Dendritic cell treated with granulocyte-macrophage colony-stimulating factor and Interleukin-4, amounts not matched to agents 40 ng/mL and 50 ng/mL, for 4 days (primary cell): ENCODE data around the gene UBXN1.
"Not testable (repeated sequence)": the region's sequence is repeated elsewhere in the genome, so short reads cannot be mapped to it uniquely, and the experiment has no call there.

Experiments
- H3K27ac Mint-ChIP-seq: one replicate; pipeline ENCODE4 v1.8.0; 2022; ENCODE audit warnings: mild to moderate bottlenecking, mixed read lengths
- H3K27me3 Mint-ChIP-seq: one replicate; pipeline ENCODE4 v1.8.0; 2022; ENCODE audit warnings: mild to moderate bottlenecking, mixed read lengths
- H3K36me3 Mint-ChIP-seq: one replicate; pipeline ENCODE4 v1.8.0; 2022; ENCODE audit warnings: low read depth, mixed read lengths
- H3K4me1 Mint-ChIP-seq: one replicate; pipeline ENCODE4 v1.8.0; 2022; ENCODE audit warnings: low read depth, mixed read lengths
- H3K4me3 Mint-ChIP-seq: one replicate; pipeline ENCODE4 v1.8.0; 2022; ENCODE audit warnings: mild to moderate bottlenecking, moderate library complexity, mixed read lengths
- H3K9me3 Mint-ChIP-seq: one replicate; pipeline ENCODE4 v1.8.0; 2022; ENCODE audit warnings: mixed read lengths
- intact Hi-C: fragments of 100-400 bp; cut with micrococcal nuclease; formaldehyde crosslinking; loops from one replicate; pipeline ENCODE4 v1.15.0; 2022

Gene UBXN1

DNA sequence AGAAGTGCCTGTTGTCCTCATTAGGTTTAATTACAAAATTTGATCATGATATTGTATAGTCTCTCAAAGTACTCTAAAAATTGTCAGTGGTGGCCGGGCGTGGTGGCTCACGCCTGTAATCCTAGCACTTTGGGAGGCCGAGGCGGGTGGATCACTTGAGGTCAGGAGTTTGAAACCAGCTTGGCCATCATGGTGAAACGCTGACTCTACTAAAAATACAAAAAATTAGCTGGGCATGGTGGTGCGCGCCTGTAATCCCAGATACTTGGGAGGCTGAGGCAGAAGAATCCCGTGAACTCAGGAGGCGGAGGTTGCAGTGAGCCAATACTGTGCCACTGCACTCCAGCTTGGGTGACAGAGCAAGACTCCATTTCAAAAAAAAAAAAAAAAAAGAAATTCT is 3.5 kb downstream of the UBXN1 start:
- H3K27me3 Mint-ChIP-seq, H3K4me3 Mint-ChIP-seq, H3K9me3 Mint-ChIP-seq, H3K27ac Mint-ChIP-seq, intact Hi-C loops: not testable (repeated sequence)
- peaks cover 78% of the 10 kb centered on the region for H3K36me3 Mint-ChIP-seq
- peaks cover 59% of the 10 kb centered on the region for H3K4me1 Mint-ChIP-seq

DNA sequence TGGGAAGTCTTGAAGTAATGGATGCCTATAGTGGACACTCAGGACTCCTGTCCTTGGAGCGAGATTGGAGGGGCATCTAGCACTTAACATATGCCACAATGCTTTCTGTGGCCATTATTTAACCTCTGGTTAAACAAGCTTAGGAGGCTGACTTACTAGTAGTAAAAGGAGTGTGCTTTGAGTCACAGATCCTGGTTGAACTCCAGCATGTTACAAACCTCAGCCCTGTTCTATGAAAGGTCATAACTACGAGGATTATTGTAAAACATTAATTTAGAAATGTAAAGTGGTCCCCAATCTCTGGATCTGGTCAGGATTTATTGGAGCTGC is 5.7 kb downstream of the UBXN1 start:
- Mint-ChIP-seq H3K4me1 (peaks cover 61% of the 10 kb centered on the region), H3K36me3 (peaks cover 84% of the 10 kb centered on the region), H3K27ac (peak overlapping the region; percentile 96), H3K4me3 (peak overlapping the region; percentile 95), H3K9me3 (no peaks in the 10 kb centered on the region), H3K27me3 (no peaks in the 10 kb centered on the region)
- intact Hi-C loops: loop anchor here (5.0 kb wide), 1 partner anchor 81 kb away; the partner anchor contains the start of gene TUT1

DNA sequence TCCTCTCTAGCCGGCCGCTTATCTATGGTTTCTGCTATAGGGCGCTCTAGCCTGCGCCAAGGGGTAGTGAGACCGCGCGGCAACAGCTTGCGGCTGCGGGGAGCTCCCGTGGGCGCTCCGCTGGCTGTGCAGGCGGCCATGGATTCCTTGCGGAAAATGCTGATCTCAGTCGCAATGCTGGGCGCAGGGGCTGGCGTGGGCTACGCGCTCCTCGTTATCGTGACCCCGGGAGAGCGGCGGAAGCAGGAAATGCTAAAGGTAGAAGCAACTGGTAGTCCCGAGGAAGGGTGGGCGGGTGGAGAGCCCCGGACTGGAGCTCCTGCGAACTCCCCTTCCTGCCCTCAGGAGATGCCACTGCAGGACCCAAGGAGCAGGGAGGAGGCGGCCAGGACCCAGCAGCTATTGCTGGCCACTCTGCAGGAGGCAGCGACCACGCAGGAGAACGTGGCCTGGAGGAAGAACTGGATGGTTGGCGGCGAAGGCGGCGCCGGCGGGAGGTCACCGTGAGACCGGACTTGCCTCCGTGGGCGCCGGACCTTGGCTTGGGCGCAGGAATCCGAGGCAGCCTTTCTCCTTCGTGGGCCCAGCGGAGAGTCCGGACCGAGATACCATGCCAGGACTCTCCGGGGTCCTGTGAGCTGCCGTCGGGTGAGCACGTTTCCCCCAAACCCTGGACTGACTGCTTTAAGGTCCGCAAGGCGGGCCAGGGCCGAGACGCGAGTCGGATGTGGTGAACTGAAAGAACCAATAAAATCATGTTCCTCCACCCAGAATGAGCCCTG is 7.1 kb downstream of the UBXN1 start, which contains the start of the genes LBHD1 and UQCC3:
Gene LBHD1, minus strand, starts transcription at position 660 of the 782 bp plus-strand sequence. CDS start 2,236 bp downstream, outside the sequence.
Gene UQCC3, plus strand, starts transcription at position 66 of the 782 bp plus-strand sequence. Its CDS starts 73 bp downstream, at position 139.
- Mint-ChIP-seq H3K4me3 (peak within 1 kb of the TSS; percentile 95), H3K4me1 (peaks cover 56% of the 10 kb centered on the region)
- intact Hi-C loops: loop anchor here (5.0 kb wide), 1 partner anchor 79 kb away; the partner anchor contains the start of gene TUT1

DNA sequence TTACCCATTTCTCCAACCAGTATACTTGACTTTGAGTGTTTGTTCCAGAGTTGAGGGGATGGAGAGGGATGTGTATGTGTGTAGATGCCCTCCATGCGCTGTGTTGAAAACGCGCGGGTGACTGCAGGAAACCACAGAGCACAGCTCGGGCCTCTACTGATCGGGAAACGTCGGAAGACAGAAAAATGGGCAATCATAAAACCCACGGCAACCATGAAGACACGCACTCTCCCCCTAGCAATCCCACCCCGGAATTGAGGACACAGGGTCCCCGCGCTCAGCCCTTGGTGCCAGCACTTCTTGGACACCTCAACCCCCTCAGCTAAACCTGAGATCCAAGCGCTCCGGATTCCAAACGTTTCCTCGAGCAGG is 7.7 kb downstream of the UBXN1 start:
- H3K9me3 Mint-ChIP-seq: no peaks in the 10 kb centered on the region
- intact Hi-C loops: loop anchor here (5.0 kb wide), 1 partner anchor 79 kb away; the partner anchor contains the start of gene TUT1
- H3K4me3 Mint-ChIP-seq: peak overlapping the region; percentile 95
- H3K27me3 Mint-ChIP-seq: no peaks in the 10 kb centered on the region
- H3K27ac Mint-ChIP-seq: peak overlapping the region; percentile 96
- peaks cover 56% of the 10 kb centered on the region for H3K4me1 Mint-ChIP-seq
- peaks cover 81% of the 10 kb centered on the region for H3K36me3 Mint-ChIP-seq

More for the DNA sequence above, 7.1 kb downstream of the UBXN1 start, which contains the start of the genes LBHD1 and UQCC3:
- Mint-ChIP-seq H3K27me3 (no peaks in the 10 kb centered on the region), H3K9me3 (no peaks in the 10 kb centered on the region), H3K27ac (peak within 1 kb of the TSS; percentile 96), H3K36me3 (peaks cover 81% of the 10 kb centered on the region)

DNA sequence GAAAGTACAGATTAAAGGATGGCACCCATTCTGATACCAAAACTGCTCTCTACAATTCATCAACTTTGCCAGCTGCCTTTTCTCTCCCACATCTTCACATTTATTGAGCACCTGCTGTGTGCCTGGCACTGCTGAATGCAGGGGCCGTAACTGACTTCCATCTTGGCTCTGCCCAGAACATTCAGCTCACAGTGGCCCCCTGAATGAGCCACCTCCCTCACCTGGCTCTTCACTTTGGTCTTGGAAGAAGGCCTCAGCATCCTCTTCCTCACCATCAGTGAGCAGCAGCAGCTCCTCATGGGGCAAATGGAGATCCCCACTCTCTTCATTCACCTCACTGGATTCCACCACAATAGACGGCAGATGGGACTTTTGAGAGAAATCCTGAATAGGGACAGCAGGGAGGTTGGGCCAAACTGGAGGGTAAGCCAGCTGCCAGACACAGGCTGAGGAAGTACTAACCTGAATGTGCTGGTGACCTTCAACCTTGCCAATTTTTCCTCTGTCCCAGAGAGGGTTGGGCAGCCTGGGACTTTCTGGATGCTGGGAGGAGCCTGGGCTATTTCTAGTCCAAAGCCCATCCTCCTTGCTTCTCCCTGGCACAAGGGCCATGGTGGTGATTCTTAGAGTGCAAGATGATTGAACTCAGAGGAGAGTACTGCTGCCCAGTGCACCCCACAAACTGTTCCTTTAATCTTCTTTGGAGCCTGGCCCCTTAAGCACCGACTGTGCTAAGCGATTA is 9.3 kb downstream of the UBXN1 start:
- no peak overlapping the region for H3K27ac Mint-ChIP-seq
- H3K4me3 Mint-ChIP-seq: no peak overlapping the region
- no peaks in the 10 kb centered on the region for H3K27me3 Mint-ChIP-seq
- H3K9me3 Mint-ChIP-seq: no peaks in the 10 kb centered on the region
- peaks cover 81% of the 10 kb centered on the region for H3K36me3 Mint-ChIP-seq
- H3K4me1 Mint-ChIP-seq: peaks cover 51% of the 10 kb centered on the region
- intact Hi-C loops: loop anchor here (5.0 kb wide), 1 partner anchor 77 kb away; the partner anchor contains the start of gene TUT1

DNA sequence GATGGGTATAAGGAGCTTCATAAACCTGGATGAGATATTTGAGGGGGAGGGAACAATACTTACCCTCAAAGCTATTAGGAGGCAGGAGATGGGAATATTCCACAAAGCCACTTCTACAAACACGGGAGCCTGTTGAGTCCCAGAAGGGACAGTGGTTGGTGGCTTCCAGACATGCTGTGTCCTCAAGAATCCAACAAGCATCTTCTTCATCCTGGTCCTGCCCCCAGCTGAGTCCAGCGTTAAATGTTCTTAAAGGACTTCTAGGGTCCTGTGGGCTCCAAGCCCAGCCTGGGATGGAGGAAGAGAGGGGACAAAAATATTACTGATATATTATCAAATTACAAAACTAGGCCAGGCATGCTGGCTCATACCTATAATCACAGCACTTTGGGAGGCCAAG is 11.4 kb downstream of the UBXN1 start:
- Mint-ChIP-seq H3K4me3 (no peak overlapping the region), H3K27me3 (no peaks in the 10 kb centered on the region), H3K9me3 (no peaks in the 10 kb centered on the region), H3K36me3 (peaks cover 76% of the 10 kb centered on the region), H3K27ac (no peak overlapping the region), H3K4me1 (peaks cover 52% of the 10 kb centered on the region)
- intact Hi-C loops: no loop called here

DNA sequence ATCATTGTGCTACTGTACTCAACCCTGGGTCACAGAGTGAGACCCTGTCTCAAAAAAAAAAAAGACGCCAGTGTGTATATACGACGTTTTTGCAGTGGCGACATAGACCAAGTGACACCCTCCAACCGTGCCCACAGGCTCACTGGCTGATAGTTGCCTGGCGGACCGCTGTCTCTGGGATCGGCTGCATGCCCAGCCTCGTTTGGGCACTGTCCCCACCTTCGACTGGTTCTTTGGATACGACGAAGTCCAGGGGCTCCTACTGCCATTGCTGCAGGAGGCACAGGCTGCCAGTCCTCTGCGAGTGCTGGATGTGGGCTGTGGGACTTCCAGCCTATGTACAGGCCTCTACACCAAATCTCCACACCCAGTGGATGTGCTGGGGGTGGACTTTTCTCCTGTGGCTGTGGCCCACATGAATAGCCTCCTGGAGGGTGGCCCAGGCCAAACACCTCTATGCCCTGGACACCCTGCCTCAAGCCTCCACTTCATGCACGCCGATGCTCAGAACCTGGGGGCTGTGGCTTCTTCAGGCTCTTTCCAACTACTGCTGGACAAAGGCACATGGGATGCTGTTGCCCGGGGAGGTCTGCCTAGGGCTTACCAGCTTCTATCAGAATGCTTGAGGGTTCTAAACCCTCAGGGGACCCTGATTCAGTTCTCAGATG is 12.5 kb downstream of the UBXN1 start:
- H3K27me3 Mint-ChIP-seq: no peaks in the 10 kb centered on the region
- intact Hi-C loops: no loop called here
- peak overlapping the region; percentile 88 for H3K27ac Mint-ChIP-seq
- no peaks in the 10 kb centered on the region for H3K9me3 Mint-ChIP-seq
- H3K36me3 Mint-ChIP-seq: peaks cover 70% of the 10 kb centered on the region
- H3K4me3 Mint-ChIP-seq: peak overlapping the region; percentile 94
- peaks cover 45% of the 10 kb centered on the region for H3K4me1 Mint-ChIP-seq

DNA sequence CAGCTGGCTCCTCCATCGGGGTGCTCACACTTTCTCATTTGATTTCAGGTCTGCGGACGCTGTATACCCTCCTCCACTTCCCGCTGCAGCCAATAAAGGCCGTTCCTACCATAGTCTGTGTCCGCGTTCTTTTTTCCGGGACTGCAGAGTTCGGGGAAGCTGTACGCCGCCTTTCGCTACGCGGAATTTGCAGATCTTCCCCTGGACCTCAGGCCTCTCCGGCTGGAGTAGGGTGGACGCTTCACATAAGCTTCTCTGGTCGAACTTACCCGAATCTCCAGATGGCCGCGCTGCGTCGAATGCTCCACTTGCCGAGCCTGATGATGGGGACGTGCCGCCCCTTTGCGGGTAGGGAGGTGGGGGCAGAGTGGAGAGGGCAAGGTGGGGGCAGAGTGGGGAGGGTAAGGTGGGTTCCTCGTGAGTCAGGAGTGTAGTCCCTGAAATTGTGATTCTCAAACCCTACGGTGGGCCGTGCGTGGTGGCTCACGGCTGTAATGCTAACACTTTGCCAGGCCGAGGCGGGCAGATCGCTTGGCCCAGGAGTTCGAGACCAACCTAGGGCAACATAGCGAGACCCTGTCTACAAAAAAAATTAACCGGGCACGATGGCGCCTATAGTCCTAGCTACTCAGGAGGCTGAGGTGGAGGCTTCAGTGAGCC is 13.1 kb downstream of the UBXN1 start:
- intact Hi-C loops: no loop called here
- H3K4me3 Mint-ChIP-seq: peak overlapping the region; percentile 94
- H3K4me1 Mint-ChIP-seq: peaks cover 39% of the 10 kb centered on the region
- H3K27ac Mint-ChIP-seq: peak overlapping the region; percentile 88
- H3K27me3 Mint-ChIP-seq: no peaks in the 10 kb centered on the region
- H3K36me3 Mint-ChIP-seq: peaks cover 65% of the 10 kb centered on the region
- H3K9me3 Mint-ChIP-seq: no peaks in the 10 kb centered on the region

DNA sequence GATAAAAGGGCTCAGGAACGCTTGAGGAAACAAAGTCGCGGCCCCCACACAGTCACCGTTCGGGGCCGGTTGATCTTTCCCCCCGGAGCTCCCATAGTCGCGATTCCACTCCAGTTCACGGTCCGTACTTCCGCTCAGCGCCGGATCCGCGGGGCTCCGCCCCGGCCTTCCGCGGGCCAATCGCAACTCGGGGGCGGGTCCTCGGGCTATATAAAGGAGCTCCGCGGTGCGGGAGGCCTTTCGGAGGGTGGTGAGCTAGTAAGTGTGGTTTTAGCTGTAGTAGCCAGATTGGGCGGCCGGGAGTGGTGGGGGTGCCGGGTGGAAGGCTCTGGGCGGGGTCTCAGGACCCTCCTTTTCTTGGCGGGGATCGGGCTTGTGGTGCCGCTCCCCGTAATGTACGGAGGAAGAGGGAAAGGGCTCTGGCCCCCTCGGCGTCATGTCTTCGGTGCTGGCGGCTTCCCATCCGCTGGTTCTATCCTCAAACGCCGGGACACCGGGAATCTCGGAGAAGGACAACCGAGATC is 13.7 kb downstream of the UBXN1 start, which contains the start of the genes C11orf98 and CSKMT:
Gene C11orf98, minus strand, starts transcription at position 136 of the 524 bp plus-strand sequence. Its CDS starts 41 bp downstream, at position 95.
Gene CSKMT, plus strand, starts transcription at position 238 of the 524 bp plus-strand sequence. CDS start 568 bp downstream, outside the sequence.
- Mint-ChIP-seq H3K36me3 (peaks cover 65% of the 10 kb centered on the region), H3K4me3 (peak within 1 kb of the TSS; percentile 94), H3K27ac (peak within 1 kb of the TSS; percentile 88), H3K4me1 (peaks cover 35% of the 10 kb centered on the region), H3K9me3 (no peaks in the 10 kb centered on the region), H3K27me3 (no peaks in the 10 kb centered on the region)
- intact Hi-C loops: no loop called here

DNA sequence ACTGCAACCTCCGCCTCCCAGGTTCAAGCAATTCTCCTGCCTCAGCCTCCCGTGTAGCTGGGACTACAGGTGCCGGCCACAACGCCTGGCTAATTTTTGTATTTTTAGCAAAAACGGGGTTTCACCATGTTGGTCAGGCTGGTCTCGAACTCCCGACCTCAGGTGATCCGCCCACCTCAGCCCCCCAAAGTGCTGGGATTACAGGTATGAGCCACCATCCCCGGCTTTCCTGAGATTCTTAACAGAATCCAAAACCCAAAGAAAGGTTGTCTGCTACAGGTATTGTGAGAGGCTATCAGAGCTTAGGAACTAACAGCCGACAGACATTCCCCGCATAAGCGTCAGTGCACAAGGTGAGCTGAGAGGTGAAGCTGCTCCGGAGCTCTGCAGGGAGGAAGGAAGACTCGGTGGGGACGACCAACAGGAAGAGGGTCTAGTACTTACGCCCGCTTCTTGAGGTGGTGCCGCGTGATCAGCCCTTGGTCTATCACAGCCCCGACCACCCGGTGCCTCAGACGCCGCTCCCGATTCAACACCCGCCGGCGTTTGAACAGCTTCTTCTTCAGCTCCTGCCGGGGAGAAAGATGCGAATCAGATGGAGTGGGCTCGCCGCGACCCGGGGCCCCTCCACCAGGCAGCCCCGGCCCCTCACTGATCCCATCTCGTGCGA is 14.3 kb downstream of the UBXN1 start:
- no peaks in the 10 kb centered on the region for H3K9me3 Mint-ChIP-seq
- H3K36me3 Mint-ChIP-seq: peaks cover 63% of the 10 kb centered on the region
- intact Hi-C loops: no loop called here
- no peaks in the 10 kb centered on the region for H3K27me3 Mint-ChIP-seq
- H3K4me1 Mint-ChIP-seq: peaks cover 29% of the 10 kb centered on the region
- H3K27ac Mint-ChIP-seq: peak overlapping the region; percentile 88
- H3K4me3 Mint-ChIP-seq: peak overlapping the region; percentile 94

DNA sequence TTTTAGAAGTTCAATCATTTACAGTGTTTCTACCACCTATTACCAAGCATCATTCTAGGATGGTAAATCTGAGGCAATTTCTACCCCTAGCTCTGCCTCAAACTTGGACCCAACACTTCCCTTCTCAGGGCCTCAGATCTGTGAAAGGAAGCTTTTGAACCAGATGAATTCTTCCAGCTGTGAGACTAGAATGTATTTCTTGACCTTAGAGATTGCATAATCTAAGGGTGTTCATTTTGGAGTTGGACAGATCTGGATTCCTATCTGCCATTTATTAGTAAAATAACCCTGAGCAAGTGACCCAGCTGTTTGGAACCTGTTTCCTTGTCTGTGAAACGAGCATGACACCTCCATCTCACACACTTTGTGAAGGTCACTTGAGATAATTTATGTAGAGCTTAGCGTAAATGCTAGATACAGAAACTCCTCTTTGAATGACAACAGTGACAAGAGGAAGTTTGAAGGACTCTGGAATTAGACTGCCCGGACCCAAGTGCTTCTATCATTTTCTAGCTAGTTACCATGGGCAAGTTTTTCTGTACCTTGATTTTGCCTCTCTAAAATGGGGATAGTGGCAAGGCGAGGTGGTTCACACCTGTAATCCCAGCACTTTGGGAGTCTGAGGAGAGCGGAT is 22.0 kb downstream of the UBXN1 start:
- H3K27me3 Mint-ChIP-seq: no peaks in the 10 kb centered on the region
- intact Hi-C loops: no loop called here
- peaks cover 13% of the 10 kb centered on the region for H3K4me1 Mint-ChIP-seq
- peaks cover 8% of the 10 kb centered on the region for H3K36me3 Mint-ChIP-seq
- H3K27ac Mint-ChIP-seq: no peak overlapping the region
- H3K4me3 Mint-ChIP-seq: no peak overlapping the region
- H3K9me3 Mint-ChIP-seq: no peaks in the 10 kb centered on the region

DNA sequence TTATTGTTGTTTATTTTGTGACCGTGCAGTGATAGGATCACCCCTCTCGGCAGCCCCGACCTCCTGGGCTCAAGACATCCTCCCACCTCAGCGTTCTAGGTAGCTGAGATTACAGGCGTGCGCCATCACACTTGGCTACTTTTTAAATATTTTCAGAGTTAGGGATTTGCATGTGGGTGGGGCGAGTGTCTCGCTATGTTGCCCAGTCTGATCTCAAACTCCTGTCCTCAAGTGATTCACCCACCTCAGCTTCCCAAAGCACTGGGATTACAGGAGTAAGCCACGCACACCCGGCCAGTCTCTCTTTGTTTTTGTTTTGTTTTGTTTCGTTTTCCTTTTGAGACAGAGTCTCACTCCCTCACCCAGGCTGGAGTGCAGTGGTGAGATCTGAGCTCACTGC is 24.6 kb downstream of the UBXN1 start:
- intact Hi-C loops: no loop called here
- Mint-ChIP-seq H3K27ac (peak overlapping the region; percentile 93), H3K27me3 (no peaks in the 10 kb centered on the region), H3K9me3 (no peaks in the 10 kb centered on the region), H3K4me1 (peaks cover 18% of the 10 kb centered on the region), H3K36me3 (peaks cover 24% of the 10 kb centered on the region), H3K4me3 (peak overlapping the region; percentile 21)
